GM18519 (cell line): ENCODE data around the gene DYNC2LI1.
A peak's percentile ranks its signal among the peaks of the same experiment; 100 is the strongest.
"Not testable (repeated sequence)": the region's sequence is repeated elsewhere in the genome, so short reads cannot be mapped to it uniquely, and the experiment has no call there.

Source experiments
- ATAC-seq: cut with Tn5 transposase; IDR thresholded peaks from one replicate; pipeline ENCODE4 v1.9.1; 2021; ENCODE audit warnings: mild to moderate bottlenecking, moderate library complexity; ENCODE audit not compliant: unreplicated experiment, low FRiP score

The DYNC2LI1 gene

GRCh38 chr2:43773876-43774613 lies at the start of gene DYNC2LI1:
Gene DYNC2LI1 (plus strand): TSS chr2:43774039. CDS start chr2:43774139, 100 bp downstream.
- peak; percentile 92 for ATAC-seq

GRCh38 chr2:43724728-43725526 lies 48.9 kb upstream of the DYNC2LI1 start:
- no peak for ATAC-seq

GRCh38 chr2:43725711-43726246 lies 48.1 kb upstream of the DYNC2LI1 start:
- ATAC-seq, result no peak

- ATAC-seq, result not testable (repeated sequence)
Observed at GRCh38 chr2:43726961-43727633, 46.7 kb upstream of the DYNC2LI1 start.

GRCh38 chr2:43727634-43728014 lies 46.2 kb upstream of the DYNC2LI1 start:
- ATAC-seq, result no peak

- ATAC-seq, result no peak
Observed at GRCh38 chr2:43729491-43730174, 44.2 kb upstream of the DYNC2LI1 start.

- no peak for ATAC-seq
Observed at GRCh38 chr2:43731211-43731610, 42.6 kb upstream of the DYNC2LI1 start.

- ATAC-seq, result no peak
Observed at GRCh38 chr2:43736637-43737036, 37.2 kb upstream of the DYNC2LI1 start.

GRCh38 chr2:43737097-43737854 lies 36.6 kb upstream of the DYNC2LI1 start:
- no peak for ATAC-seq

GRCh38 chr2:43737855-43738254 lies 36.0 kb upstream of the DYNC2LI1 start:
- ATAC-seq, result no peak

- ATAC-seq, result no peak
Observed at GRCh38 chr2:43738257-43738656, 35.6 kb upstream of the DYNC2LI1 start.

- no peak for ATAC-seq
Observed at GRCh38 chr2:43743706-43744105, 30.1 kb upstream of the DYNC2LI1 start.

GRCh38 chr2:43745457-43745856 lies 28.4 kb upstream of the DYNC2LI1 start:
- no peak for ATAC-seq

GRCh38 chr2:43748333-43748732 lies 25.5 kb upstream of the DYNC2LI1 start:
- no peak for ATAC-seq

- no peak for ATAC-seq
Observed at GRCh38 chr2:43749583-43749982, 24.3 kb upstream of the DYNC2LI1 start.

GRCh38 chr2:43751476-43751990 lies 22.3 kb upstream of the DYNC2LI1 start:
- ATAC-seq, result no peak

- no peak for ATAC-seq
Observed at GRCh38 chr2:43752302-43752701, 21.5 kb upstream of the DYNC2LI1 start.

GRCh38 chr2:43754180-43754579 lies 19.7 kb upstream of the DYNC2LI1 start:
- ATAC-seq, result no peak

GRCh38 chr2:43758739-43759138 lies 15.1 kb upstream of the DYNC2LI1 start:
- ATAC-seq, result no peak
